SK-N-SH (cell line): ENCODE results near the gene CD200. TPM values are rescaled to one million over a fixed set of nuclear protein-coding genes. Genes with fewer than 3 reads are reported as not detected.

Experiments used
- CTCF ChIA-PET: fragments of 300-600, 350-600 bp; formaldehyde crosslinking; extraction: SDS; loops from one replicate; lab custom pipeline; 2021; lab: Yijun Ruan, JAX
- POLR2A ChIA-PET: fragments of 350-600 bp; sonication (Branson Sonifier 250); formaldehyde crosslinking; extraction: SDS; loops from one replicate; lab custom pipeline; 2020; ENCODE audit warnings: antibody characterized with exemption, inconsistent platforms; lab: Yijun Ruan, JAX
- DNase-seq: peaks from one replicate; pipeline ENCODE4 v3.0.0; 2012
- H2AFZ ChIP-seq: fragments of 200-600 bp; sonication (generic); 2 replicates; pipeline ENCODE4 v1.8.1; 2016; ENCODE audit warnings: antibody characterized with exemption, mild to moderate bottlenecking, low read depth
- H3F3A ChIP-seq: fragments of 200-600 bp; sonication (generic); replicated peaks from 2 replicates; pipeline ENCODE3; 2016; ENCODE audit warnings: antibody characterized with exemption, mild to moderate bottlenecking; ENCODE audit not compliant: insufficient read depth
- H3K27ac ChIP-seq, 2 experiments: fragments of 200-500 bp in 1 of 2; fragments of 200-600 bp in 1 of 2; sonication (Bioruptor generic) in 1 of 2; sonication (generic), shearing (Covaris generic) in 1 of 2; 2 replicates each; pipeline versions ENCODE4 v1.5.1 to v1.6.1; 2014 to 2016; ENCODE audit warnings: low read depth in 2 of 2, inconsistent platforms in 1 of 2, low read length in 1 of 2, mild to moderate bottlenecking in 1 of 2, mixed read lengths in 1 of 2
- H3K27me3 ChIP-seq: fragments of 200-600 bp; sonication (generic), shearing (Covaris generic); 2 replicates; pipeline ENCODE4 v1.6.1; 2016; ENCODE audit warnings: mixed run types; ENCODE audit not compliant: insufficient read depth
- H3K36me3 ChIP-seq, 2 experiments: fragments of 200-500 bp in 1 of 2; fragments of 200-600 bp in 1 of 2; sonication (Bioruptor generic) in 1 of 2; sonication (generic) in 1 of 2; replicated peaks in 1 of 2; 2 replicates each; pipeline versions ENCODE3 to v1.5.1; 2014 to 2016; ENCODE audit warnings: low read length in 1 of 2, mild to moderate bottlenecking in 1 of 2; ENCODE audit not compliant: insufficient read depth in 2 of 2, control insufficient read depth in 1 of 2
- H3K4me1 ChIP-seq, 2 experiments: fragments of 200-500 bp in 1 of 2; fragments of 200-600 bp in 1 of 2; sonication (Bioruptor generic) in 1 of 2; sonication (generic), shearing (Covaris generic) in 1 of 2; 2 replicates each; pipeline versions ENCODE4 v1.5.1 to v1.6.1; 2014 to 2016; ENCODE audit warnings: low read depth in 1 of 2, low read length in 1 of 2, mixed run types in 1 of 2; ENCODE audit not compliant: insufficient read depth in 2 of 2, control insufficient read depth in 1 of 2
- H3K4me2 ChIP-seq: fragments of 200-600 bp; sonication (generic), shearing (Covaris generic); 2 replicates; pipeline ENCODE4 v1.6.1; 2017; ENCODE audit warnings: mixed run types
- H3K4me3 ChIP-seq, 2 experiments: fragments of 200-500 bp in 1 of 2; fragments of 200-600 bp in 1 of 2; sonication (Bioruptor generic) in 1 of 2; sonication (generic), shearing (Covaris generic) in 1 of 2; 2 replicates each; pipeline versions ENCODE4 v1.5.1 to v1.8.1; 2014 to 2016; ENCODE audit warnings: low read depth in 2 of 2, inconsistent platforms in 1 of 2, low read length in 1 of 2, mild to moderate bottlenecking in 1 of 2, mixed read lengths in 1 of 2, moderate library complexity in 1 of 2
- H3K79me2 ChIP-seq: fragments of 200-600 bp; sonication (generic); 2 replicates; pipeline ENCODE4 v1.8.1; 2017; ENCODE audit warnings: mild to moderate bottlenecking; ENCODE audit not compliant: insufficient read depth
- H3K9ac ChIP-seq: fragments of 200-600 bp; sonication (generic); 2 replicates; pipeline ENCODE4 v1.6.1; 2017; ENCODE audit warnings: mixed run types
- H3K9me2 ChIP-seq: fragments of 200-600 bp; sonication (generic); 2 replicates; pipeline ENCODE4 v1.6.1; 2017; ENCODE audit warnings: mixed run types
- H3K9me3 ChIP-seq: fragments of 200-600 bp; sonication (generic); 2 replicates; pipeline ENCODE4 v1.6.1; 2017; ENCODE audit warnings: mixed run types, mild to moderate bottlenecking, moderate library complexity
- H4K20me1 ChIP-seq: fragments of 200-600 bp; sonication (generic); 2 replicates; pipeline ENCODE4 v1.6.1; 2017; ENCODE audit warnings: mild to moderate bottlenecking, mixed run types; ENCODE audit not compliant: insufficient read depth
- CHD2 ChIP-seq: fragments of 150-350 bp; IDR thresholded peaks from 2 replicates; pipeline ENCODE4 v1.6.1; 2018; ENCODE audit warnings: low read length; ENCODE audit not compliant: partially characterized antibody
- ELF1 ChIP-seq: IDR thresholded peaks from 2 replicates; pipeline ENCODE4 v1.4.0; 2012
- FOXJ3 ChIP-seq: sonication (generic); formaldehyde crosslinking; IDR thresholded peaks from 2 replicates; pipeline ENCODE4 v1.5.1; 2020; ENCODE audit warnings: mild to moderate bottlenecking, missing genetic modification reagents
- FOXM1 ChIP-seq: IDR thresholded peaks from 2 replicates; pipeline ENCODE4 v1.4.0; 2012; ENCODE audit warnings: low read depth, mild to moderate bottlenecking
- GABPA ChIP-seq: IDR thresholded peaks from 2 replicates; pipeline ENCODE4 v1.4.0; 2012; ENCODE audit warnings: low read depth, mild to moderate bottlenecking
- JUND ChIP-seq: IDR thresholded peaks from 2 replicates; pipeline ENCODE4 v1.4.0; 2012
- MEF2A ChIP-seq: IDR thresholded peaks from 2 replicates; pipeline ENCODE4 v1.4.0; 2012; ENCODE audit warnings: low read depth, borderline replicate concordance
- MXI1 ChIP-seq: IDR thresholded peaks from 2 replicates; pipeline ENCODE4 v1.6.1; 2012; ENCODE audit warnings: mild to moderate bottlenecking, low read depth, low read length, improper control_type of control experiment
- NRF1 ChIP-seq: IDR thresholded peaks from 2 replicates; pipeline ENCODE4 v1.6.1; 2012; ENCODE audit warnings: low read depth, mild to moderate bottlenecking, low read length
- RCOR1 ChIP-seq: fragments of 150-350 bp; IDR thresholded peaks from 2 replicates; pipeline ENCODE4 v1.6.1; 2017; ENCODE audit warnings: antibody characterized with exemption, low read length
- RXRA ChIP-seq: IDR thresholded peaks from 2 replicates; pipeline ENCODE4 v1.4.0; 2012; ENCODE audit warnings: low read depth, mild to moderate bottlenecking, borderline replicate concordance
- TAF1 ChIP-seq: IDR thresholded peaks from 2 replicates; pipeline ENCODE4 v1.6.1; 2012; ENCODE audit warnings: low read depth, mild to moderate bottlenecking, low read length, moderate library complexity, borderline replicate concordance
- TEAD4 ChIP-seq: IDR thresholded peaks from 2 replicates; pipeline ENCODE4 v1.4.0; 2012; ENCODE audit warnings: mild to moderate bottlenecking, borderline replicate concordance; ENCODE audit not compliant: insufficient read depth
- YY1 ChIP-seq: IDR thresholded peaks from 2 replicates; pipeline ENCODE4 v1.4.0; 2012; ENCODE audit warnings: low read depth, mild to moderate bottlenecking
- WGBS: methylation state at CpG from one replicate; pipeline ENCODE4 v1.1.6; 2017; ENCODE audit warnings: low lambda C conversion rate; 5-methylcytosine and 5-hydroxymethylcytosine counted together
- polyA plus RNA-seq, 3 experiments: library from polyadenylated mRNA; depleted of rRNA; stranded (reverse); fragments of >200 nt; gene quantifications; 2 replicates each; pipeline ENCODE4 v1.2.3, GENCODE V29; 2012
- TF ChIP-seq, protein P1 (sequence below): IDR thresholded peaks from 2 replicates; pipeline ENCODE4; 2012
- TF ChIP-seq, protein P2 (sequence below): fragments of 150-350 bp; IDR thresholded peaks from 2 replicates; pipeline ENCODE4 v1.6.1; 2016; ENCODE audit warnings: mild to moderate bottlenecking, low read depth, low read length
- TF ChIP-seq, protein P3 (sequence below): IDR thresholded peaks from 2 replicates; pipeline ENCODE4 v1.4.0; 2012; ENCODE audit warnings: low read depth, borderline replicate concordance

CD200 gene
- polyA plus RNA-seq, 1 of the 3 experiments (the other 2 are of a cell fraction): 1.1 TPM

DNA sequence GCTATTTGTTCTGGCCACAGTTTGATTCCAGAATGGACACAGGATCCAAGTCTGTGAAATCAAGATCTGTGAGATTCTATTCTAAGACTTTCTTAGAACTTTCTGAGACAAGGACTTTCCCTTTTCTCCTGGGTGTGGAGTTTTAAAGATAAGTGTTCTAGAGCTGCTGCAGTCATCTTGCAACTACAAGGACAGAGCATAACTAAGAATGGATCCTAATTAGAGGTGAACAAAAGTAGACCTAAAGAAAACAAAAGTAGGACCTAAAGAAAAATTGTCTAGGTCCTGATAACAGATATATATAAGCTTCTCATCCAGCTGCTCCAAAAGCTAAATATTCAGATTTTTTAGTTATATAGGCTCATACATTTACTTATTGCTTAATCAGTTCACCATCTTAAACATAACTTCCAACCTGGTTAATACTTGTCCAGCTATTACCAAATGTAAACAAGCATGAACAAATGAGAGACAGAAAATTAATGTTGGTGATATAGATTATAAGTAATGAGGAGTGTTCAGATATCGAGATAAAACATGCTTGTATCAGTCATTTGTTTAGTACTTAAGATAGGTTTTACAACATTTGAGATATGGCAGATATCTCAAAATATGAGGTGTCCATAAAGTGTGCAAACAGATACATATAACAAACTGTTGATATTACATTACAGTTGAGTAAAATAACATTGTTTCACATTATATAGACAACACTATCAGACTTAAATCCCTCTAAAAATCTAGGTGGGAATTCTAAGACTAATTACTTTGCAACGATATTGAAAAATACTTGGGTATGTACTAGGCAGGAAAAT, 75.1 kb downstream of the CD200 start:
- H4K20me1 ChIP-seq: no peaks in the 10 kb centered on the region
- H3K27ac ChIP-seq: no peak overlapping the region
- no peaks in the 10 kb centered on the region for H3K9me2 ChIP-seq
- DNase-seq: no peak
- WGBS: 52% methylated on average over 2 of the region's 2 CpGs
- H3K27me3 ChIP-seq: no peaks in the 10 kb centered on the region
- POLR2A ChIA-PET: no interaction called here
- no peaks in the 10 kb centered on the region for H3K9me3 ChIP-seq
- H3K4me1 ChIP-seq: no peaks in the 10 kb centered on the region
- no peaks in the 10 kb centered on the region for H3K36me3 ChIP-seq
- H3F3A ChIP-seq: no peaks in the 10 kb centered on the region
- TF ChIP-seq FOXJ3: no peak
- no peak for TF ChIP-seq MEF2A
- TF ChIP-seq JUND: no peak
- no peak for TF ChIP-seq CHD2
- TF ChIP-seq, protein P1, sequence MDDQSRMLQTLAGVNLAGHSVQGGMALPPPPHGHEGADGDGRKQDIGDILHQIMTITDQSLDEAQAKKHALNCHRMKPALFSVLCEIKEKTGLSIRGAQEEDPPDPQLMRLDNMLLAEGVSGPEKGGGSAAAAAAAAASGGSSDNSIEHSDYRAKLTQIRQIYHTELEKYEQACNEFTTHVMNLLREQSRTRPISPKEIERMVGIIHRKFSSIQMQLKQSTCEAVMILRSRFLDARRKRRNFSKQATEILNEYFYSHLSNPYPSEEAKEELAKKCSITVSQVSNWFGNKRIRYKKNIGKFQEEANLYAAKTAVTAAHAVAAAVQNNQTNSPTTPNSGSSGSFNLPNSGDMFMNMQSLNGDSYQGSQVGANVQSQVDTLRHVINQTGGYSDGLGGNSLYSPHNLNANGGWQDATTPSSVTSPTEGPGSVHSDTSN: no peak
- no peak for TF ChIP-seq FOXM1
- TF ChIP-seq TEAD4: no peak
- TF ChIP-seq RXRA: no peak
- TF ChIP-seq RCOR1: no peak
- no peak for TF ChIP-seq YY1
- TF ChIP-seq, protein P2, sequence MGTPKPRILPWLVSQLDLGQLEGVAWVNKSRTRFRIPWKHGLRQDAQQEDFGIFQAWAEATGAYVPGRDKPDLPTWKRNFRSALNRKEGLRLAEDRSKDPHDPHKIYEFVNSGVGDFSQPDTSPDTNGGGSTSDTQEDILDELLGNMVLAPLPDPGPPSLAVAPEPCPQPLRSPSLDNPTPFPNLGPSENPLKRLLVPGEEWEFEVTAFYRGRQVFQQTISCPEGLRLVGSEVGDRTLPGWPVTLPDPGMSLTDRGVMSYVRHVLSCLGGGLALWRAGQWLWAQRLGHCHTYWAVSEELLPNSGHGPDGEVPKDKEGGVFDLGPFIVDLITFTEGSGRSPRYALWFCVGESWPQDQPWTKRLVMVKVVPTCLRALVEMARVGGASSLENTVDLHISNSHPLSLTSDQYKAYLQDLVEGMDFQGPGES: no peak
- TF ChIP-seq TAF1: no peak
- TF ChIP-seq GABPA: no peak
- no peak for TF ChIP-seq NRF1
- TF ChIP-seq, protein P3, sequence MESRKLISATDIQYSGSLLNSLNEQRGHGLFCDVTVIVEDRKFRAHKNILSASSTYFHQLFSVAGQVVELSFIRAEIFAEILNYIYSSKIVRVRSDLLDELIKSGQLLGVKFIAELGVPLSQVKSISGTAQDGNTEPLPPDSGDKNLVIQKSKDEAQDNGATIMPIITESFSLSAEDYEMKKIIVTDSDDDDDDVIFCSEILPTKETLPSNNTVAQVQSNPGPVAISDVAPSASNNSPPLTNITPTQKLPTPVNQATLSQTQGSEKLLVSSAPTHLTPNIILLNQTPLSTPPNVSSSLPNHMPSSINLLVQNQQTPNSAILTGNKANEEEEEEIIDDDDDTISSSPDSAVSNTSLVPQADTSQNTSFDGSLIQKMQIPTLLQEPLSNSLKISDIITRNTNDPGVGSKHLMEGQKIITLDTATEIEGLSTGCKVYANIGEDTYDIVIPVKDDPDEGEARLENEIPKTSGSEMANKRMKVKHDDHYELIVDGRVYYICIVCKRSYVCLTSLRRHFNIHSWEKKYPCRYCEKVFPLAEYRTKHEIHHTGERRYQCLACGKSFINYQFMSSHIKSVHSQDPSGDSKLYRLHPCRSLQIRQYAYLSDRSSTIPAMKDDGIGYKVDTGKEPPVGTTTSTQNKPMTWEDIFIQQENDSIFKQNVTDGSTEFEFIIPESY: no peak
- TF ChIP-seq MXI1: no peak
- no peak for TF ChIP-seq ELF1
- TF ChIP-seq, all 33 proteins: peak for 0
- CTCF ChIA-PET: no interaction called here
- Histone ChIP-seq H3K79me2 (no peaks in the 10 kb centered on the region), H3K9ac (no peak overlapping the region), H3K4me3 (no peak overlapping the region), H2AFZ (no peak overlapping the region), H3K4me2 (no peak overlapping the region)
